HG03175 (cell line): ENCODE measurements around the gene TMTC2.

Experiments used
- ATAC-seq: cut with Tn5 transposase; IDR thresholded peaks from one replicate; pipeline ENCODE4 v1.9.1; 2021; ENCODE audit warnings: mild to moderate bottlenecking, moderate library complexity; ENCODE audit not compliant: unreplicated experiment

TMTC2 gene

DNA sequence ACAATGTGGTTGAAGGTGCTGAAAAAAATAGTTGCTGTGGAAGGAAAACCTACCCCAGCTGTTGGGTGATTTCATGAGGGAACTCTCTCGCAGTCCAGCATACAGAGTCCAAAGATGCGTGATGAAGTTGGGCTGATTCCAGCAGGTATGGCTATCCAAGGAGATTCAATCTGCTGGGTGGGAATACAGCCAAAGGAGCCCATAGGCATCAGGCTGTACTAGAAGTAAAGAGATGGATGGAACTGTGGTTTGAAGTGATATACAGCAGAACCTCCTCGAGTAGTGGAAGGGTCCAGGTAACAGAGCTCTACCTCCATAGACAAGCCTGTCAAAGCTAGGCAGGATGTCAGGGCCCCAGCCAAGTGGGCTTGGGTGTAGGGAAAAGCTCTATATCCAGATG, 11.5 kb upstream of the TMTC2 start:
- no peak for ATAC-seq

DNA sequence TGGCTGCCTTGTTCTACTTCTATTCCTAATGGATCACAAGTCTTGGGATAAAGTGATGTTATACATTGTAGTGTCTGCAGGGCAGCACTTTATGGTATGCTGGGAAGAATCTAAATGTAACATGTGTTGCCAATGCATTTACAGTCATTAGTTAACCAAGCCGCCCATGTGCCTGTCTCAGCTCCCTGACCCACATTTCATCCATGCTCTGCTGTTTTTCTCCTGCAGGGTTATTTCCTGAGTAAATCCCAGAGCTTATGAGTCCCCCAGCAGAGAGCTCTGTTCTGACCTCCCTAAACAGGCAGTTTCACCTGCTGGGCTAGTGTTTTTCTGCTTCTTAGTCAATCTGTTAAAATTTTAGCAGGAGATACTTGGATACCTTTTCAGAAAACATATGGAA, 4.4 kb upstream of the TMTC2 start:
- ATAC-seq, result no peak

DNA sequence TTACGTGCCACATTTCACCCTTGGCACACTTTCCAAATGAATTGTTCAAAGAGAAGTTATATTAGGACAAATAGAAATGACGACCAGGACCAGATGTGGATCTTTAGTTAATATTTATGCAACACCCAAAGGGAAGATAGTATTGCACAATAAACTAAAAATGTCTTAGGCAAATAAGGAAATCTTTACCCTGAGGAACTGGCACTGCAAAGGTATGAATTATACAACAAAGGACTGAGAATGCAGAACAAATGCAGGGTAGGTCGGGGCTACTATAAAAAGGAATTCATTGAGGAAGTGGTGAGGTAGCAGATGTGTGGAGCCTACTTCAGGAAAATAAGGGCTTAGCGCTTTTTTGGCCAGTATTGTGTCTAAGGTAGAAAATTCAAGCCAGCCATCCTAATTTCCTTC, 3.9 kb upstream of the TMTC2 start:
- no peak for ATAC-seq

DNA sequence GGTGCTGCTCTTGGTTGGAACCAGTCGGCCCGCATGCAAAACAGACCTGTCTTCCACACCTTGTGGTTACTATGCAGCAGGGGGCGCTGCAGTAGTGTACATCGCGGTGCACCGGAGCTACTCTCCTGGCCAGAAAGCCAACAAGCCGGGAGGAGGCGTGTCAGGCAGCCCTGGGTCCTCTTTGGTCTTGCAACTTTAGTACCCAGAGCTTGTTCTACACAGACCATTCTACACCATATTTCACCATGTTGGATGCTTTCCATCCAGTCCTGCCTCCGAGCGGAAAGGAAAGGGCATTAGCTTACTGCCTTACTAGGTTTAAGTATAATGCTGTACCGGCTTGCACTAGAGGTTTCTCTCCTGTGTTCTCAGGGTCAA, 927 bp upstream of the TMTC2 start:
- peak; percentile 60 for ATAC-seq

DNA sequence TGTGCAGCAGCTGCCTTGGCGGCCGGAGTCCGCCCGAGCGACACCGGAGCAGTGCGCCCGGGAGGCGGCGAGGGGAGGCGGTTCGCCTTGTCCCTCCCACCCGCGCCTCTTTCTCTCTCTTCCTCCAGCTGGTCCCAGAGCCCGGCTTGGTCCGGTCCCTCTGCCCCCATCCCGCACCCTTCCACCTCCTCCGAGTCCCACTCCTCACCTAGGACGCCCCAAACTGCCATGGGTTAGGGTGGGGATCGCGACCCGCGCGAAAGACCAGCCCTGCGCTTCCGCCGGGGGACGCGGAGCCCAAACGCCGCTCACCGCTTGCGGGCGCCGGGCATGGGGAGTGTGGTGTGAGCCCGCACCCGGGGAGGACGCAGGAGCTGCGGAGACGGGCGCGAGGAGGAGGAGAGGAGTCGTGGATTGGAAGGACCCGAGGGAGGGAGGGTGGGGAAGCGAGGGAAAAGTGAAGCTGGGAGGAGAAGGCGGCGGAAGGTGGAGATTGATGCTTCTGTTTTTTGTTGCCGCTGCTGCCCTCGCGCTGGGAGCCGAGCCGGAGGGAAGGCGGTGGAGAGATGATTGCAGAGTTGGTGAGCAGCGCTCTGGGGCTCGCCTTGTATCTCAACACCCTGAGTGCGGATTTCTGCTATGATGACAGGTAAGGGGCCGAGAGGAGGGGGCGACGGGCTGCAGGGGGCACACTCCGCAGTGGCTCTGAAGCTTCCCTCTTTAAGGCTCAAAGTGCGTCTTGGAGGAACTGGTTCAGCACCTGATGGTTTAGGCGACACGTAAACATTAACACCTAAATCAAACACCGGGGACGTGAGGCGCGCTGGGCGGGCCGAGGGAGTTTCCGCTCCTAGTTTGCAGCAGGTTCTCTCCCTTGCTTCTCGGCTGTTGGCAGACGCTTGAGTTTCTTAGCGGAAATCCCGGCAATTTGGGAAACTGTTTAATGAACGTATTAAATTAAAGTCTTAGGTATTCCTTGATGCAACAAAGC, 610 bp downstream of the TMTC2 start:
- ATAC-seq, result peak; percentile 43

DNA sequence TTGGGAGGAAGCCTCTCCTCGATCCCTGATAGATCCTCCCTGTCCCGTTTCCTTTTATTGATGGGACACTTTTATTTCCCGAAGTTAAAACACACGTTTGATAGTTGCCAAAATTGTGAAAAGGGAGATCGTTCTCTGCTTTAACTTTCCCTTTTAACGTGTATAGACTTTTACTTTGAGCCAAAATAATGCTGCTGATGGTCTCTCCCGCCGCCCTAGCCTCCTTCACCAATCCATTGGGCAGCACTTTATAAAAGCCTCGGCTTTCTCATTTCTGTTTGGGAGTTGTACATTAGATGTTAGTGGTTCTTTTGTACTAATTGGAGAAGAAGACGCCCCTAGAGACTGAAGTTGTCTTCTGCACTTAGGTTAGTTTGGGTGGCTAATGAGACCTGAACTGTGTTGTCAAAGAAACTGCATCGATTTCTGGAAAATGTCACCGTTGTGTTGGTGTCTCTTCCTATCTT, 1.4 kb downstream of the TMTC2 start:
- ATAC-seq, result no peak

DNA sequence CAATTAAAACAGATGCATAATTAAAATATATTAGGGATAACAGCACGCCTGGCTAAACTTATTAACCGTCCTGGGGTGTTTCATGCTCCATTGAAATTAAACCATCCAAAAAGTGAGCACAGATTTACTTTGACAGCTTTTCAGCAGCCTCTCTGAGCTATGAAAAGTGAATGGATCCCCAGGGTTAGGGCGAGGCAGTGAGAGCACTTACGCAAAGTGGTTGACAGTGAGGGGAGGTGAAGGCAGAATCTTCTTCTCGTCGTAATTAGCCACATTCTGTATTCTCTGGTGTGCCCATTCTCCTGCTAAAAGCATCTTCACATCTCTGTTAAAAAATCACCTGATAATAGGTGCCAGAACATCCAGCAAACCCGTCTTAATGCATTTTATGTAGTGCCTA, 1.9 kb downstream of the TMTC2 start:
- ATAC-seq, result no peak

DNA sequence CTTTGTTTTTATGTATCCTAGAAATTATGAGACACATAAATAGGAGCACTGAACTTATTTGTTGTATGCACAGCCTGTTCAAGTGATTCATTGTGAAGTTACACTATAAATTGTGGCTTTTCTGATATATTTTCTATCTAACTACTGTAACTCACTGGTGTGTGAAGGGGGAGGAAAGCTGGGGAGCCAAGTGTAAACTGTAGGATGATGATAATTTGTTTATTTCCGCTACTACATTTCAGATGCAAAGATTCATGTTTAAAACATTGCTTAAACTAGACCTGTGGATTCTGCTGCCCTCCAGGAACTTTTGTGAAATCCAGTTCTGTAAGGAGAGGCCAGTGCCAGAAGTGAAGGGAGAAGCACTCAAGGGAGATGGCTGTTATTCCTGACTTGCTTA, 3.3 kb downstream of the TMTC2 start:
- ATAC-seq, result no peak

DNA sequence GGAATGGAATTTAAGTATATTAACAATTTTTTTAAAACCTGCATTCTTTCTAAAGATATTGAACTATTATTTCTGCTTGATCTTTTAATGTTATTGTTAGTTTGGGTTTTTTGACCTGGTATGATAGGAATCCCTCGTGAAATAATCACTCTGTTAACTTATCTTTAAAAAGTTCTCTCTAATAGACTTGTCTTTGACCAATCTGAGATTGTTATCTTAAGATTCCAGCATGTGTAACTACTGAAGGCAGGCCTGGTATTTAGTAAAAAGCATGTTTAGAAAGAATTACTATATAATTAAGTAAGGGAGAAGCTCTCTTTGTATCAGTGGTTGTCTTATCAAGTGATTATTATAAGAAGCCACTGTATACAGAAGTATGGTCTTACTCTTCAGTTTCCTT, 4.8 kb downstream of the TMTC2 start:
- ATAC-seq, result no peak

DNA sequence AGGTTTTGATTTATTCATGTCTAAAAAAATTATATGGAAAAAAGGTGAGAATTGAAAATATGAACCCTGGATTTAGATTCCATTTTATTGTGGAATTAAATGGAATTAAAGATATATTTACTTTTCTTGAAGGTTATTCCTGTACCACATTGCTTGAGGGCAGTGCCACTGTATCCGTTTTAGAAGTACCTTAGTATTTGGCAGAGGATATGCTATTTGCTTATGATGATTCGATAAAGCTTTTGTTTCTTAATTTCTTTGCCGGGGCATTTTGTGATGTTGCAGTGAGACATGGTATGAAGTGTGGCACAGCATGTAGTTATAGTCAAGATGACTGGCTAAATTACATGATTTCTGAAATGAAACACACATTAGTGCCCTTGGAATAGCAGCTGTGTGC, 7.6 kb downstream of the TMTC2 start:
- no peak for ATAC-seq

DNA sequence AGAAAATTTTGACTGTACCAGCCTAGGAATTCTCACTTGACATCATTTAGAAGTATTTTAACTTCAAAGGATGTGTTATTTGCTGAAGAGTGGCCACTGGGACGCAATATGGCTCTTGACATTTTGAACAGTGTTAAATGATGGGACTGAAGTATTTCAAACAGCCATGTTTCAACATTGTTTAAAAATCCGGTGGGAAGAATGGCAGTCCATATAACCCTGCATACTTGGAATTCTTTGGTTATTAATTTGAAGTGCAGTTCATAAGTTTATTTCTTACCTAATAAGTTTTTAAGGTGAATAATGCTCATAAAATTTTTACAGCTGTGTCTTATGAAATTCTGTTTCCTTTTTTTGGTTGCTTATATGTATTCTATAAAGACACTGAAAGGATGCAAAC, 8.3 kb downstream of the TMTC2 start:
- no peak for ATAC-seq

DNA sequence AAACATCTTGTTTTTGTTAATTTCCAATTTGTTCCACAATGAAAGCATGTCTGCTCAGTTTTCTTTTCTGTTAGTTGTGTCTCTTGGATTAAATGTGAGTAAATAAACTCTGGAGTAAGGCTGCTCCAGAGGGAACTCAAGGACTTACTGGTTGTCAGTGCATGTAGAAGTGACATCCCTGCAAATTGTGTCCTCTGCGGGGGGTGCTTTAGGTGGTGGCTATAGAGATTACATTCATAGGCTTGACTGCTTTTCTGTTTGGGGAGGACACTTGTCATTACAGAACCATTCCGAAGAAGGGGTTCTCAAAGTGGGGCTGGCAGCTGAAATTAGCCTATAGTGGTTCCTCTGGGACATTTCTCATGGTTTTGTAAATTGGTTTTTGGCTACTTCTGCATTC, 8.8 kb downstream of the TMTC2 start:
- no peak for ATAC-seq

DNA sequence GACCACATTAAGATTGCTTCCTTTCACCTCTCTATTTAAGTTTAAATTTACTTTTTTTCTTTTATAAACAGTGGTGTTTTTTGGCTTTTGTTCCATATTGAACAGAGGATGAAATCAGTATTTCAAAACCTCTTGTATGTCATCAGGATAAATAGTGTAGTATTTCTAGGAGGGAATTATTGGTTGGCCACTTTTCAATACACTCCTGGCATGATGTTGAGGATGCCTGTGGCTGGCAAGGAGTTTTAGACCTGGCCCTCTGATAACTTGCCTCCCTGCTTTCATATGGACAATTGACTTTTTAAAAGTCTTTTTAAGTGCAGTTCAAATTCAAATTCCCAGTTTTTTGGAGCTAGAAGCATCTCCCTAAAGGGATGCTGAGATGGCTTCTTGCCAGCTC, 9.8 kb downstream of the TMTC2 start:
- no peak for ATAC-seq

DNA sequence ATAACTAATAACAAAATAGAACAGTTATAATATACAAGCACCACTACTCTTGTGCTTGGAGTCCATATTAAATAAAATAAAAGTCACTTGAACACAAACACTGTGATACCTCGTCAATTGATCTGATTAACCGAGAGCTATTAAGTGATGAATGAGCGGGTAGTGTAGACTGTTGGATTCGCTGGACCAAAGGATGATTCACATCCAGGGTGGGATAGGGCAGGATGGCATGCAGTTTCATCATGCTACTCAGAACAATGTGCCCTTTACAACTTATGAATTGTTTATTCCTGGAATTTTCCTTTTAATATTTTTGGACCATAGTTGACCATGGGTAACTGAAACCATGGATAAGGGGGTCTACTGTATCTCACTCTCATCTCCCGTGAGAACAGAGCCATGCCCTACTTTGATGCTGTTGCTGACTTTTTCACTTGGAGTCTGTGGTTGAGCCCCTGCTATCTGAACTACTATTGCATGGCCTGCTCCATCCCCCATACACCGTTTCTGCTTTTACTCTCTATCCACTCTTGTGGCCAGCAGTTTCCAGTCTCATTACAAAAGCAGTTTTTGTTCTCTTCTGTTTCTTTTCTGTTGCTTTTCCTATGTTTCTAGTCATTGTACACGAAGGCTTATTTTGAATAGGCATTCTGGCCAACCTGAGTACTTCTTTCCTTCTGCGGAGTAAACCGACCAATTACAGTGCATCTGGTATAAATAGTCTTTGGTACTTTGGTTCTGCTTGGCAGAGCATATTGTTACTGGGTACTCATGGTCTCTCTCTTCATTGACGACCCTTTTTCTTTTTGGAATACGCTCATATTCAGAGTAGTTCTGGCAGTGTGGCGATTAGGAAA, 12.2 kb downstream of the TMTC2 start:
- ATAC-seq, result no peak

DNA sequence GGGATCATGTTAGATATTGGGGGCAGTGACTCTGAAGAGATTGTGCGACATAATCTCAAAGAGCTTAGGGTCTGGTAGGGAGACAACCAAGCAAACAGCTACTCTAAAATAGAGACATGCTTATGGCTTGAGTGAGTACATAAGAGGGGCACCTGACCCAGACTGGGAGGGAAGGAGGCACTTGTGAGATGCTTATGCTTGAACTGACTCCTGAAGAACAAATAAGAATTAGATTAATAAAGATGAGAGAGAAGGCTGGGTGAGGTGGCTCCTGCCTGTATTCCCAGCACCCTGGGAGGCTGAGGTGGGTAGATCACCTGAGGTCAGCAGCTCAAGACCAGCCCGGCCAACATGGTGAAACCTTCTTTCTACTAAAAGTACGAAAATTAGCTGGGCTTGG, 19.1 kb downstream of the TMTC2 start:
- no peak for ATAC-seq

DNA sequence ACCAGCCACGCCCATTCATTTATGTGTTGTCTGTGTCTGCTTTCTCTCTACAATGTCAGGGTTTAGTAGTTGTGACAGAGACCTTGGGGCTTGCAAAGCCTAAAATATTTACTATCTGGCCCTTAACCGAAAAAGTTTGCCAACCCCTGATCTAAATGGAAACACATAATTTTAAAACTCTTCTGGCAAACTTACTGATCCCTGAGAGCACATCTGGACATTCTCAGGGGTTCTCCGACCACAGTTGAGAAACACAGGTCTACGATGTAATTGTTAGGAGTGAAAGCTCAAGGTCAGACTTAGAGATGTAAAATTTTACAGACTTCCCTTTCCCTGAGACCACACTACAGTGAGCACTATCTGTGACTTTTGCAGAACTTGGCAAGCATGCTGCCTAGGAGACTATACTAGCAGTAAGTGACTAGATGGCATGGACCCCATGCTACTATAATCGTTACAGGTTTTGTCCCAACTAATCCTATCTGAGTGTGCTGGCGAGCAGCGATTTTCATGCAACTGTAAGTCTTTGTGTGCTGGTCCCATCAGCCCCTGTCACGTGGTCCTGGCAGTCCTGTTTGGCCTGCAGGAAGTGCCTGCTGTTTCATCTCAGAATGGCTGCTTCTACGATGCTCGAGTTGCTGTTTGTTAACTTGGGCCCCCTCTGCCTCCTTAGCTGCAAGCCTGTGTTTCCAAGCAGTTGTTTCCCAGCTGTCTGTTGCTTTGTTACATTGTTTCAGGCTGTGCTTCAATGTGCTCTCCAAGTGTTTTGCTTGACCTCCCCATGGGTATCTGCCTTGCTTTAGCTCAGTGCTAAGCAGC, 21.6 kb downstream of the TMTC2 start:
- no peak for ATAC-seq

DNA sequence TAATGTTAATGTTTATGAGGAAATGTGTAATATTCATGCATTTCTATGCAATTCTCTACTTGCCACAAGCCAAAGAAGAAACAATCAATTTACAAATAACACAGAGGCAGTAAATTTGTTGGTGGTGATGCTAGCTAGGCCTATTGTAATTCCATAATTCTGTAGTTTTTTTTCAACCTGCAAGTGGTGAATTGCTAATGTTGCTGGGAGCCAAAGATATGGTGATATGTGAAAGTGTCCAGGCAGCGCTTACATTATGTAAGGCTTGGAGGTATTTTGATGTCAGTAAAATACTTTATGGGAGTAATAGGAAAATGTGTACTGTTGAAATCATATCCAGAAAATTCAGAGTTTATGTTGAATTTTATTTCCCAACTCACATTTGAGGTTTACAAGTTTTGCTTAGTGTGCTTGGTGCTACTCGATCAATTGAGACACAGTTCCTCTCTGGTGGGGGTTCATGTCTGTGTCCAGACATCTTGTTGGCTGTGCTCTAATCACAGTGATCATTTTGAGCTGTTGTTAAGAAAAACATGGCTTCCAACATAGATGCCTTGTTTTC, 23.2 kb downstream of the TMTC2 start:
- no peak for ATAC-seq

DNA sequence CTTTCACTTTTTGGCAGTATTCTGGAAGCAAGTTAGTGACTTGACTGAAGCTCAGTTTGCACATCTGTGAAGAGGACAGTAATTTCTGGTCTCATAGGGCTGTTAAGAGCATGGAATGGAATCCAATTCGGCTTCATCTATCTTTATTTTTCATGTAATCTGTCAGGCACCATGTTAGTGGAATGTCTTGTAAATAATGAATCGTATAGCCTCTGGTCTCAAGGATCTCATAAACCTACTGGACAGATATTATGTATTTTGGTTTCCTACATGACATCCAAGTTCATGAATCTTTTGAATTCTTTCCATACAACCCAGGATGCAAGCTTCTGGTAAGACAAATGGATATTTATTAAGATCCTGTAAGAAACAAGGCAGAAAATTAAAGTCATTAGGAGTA, 24.0 kb downstream of the TMTC2 start:
- no peak for ATAC-seq

DNA sequence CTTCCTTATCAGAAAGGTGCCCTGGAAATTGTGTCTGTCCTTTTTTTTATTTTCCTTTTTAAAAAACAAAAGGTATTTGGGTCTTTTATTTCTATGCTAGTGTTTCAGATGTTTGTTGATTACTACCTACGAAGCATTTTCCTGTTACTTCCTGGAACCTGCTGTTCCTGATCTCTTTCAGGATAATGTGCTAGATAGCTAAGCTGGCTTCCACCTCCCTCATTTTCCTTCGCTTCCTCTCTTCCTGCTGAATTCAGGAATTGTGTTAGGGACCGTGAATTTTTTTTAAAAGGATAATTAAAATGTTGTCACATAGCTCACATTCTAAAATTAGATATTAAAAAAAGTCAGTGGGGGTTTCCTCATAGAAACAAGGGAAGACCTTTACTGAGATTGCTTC, 27.7 kb downstream of the TMTC2 start:
- ATAC-seq, result no peak

DNA sequence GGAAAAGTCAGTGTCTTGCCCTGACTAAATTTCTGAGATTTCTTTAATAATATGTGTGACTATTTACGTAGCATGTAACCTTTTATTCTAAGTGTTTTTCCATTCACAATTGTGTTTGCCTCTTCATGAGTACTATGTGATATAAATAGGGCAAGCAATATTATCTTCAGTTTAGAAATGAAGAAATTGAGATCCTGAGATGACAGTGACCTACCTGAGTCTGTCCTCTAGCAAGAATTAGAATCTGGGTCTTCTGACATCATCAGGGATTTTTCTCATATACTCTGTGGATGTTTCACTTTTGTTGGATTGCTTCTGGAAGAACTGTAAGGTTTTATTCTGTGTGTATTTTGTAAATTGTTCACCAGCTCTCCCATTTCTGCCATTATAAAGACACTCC, 35.0 kb downstream of the TMTC2 start:
- ATAC-seq, result no peak

DNA sequence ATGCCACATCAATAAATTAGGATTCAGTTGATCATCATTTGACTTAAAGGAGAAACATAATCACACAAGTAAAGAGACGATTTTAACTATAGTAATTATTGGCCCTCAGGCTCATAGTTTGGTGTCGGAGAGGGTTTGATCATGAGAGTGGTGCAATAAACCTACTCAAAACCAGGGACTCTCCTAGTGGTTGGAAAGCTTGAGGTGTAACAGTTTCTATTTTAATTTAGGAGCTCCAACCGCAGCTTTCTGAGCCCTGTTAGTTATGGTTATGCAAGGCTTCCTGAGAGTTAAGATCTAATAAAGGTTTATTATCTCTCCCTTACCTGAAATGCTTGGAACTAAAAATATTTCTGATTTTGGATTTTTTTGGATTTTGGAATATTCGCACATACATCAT, 36.4 kb downstream of the TMTC2 start:
- ATAC-seq, result no peak
